ELF-1 (cell line): ENCODE data around the gene SOBP.

Source experiments
- DNase-seq: peaks from one replicate; pipeline ENCODE4 v3.0.0-alpha.2; 2016; ENCODE audit warnings: low read depth, low spot score

The SOBP gene

GRCh38 chr6:107689190-107689589 is 199.3 kb downstream of the SOBP start:
- no peak for DNase-seq

- no peak for DNase-seq
Measured at GRCh38 chr6:107689951-107690642, 200.2 kb downstream of the SOBP start.

- no peak for DNase-seq
Measured at GRCh38 chr6:107690643-107691061, 200.7 kb downstream of the SOBP start.

GRCh38 chr6:107691062-107691751 is 201.3 kb downstream of the SOBP start:
- DNase-seq, result peak; percentile 27

GRCh38 chr6:107692351-107692750 is 202.4 kb downstream of the SOBP start:
- no peak for DNase-seq

GRCh38 chr6:107695061-107695720 is 205.3 kb downstream of the SOBP start:
- DNase-seq, result no peak

GRCh38 chr6:107697682-107698081 is 207.8 kb downstream of the SOBP start:
- no peak for DNase-seq

GRCh38 chr6:107698146-107698545 is 208.2 kb downstream of the SOBP start:
- no peak for DNase-seq

- no peak for DNase-seq
Measured at GRCh38 chr6:107699254-107699653, 209.3 kb downstream of the SOBP start.

- no peak for DNase-seq
Measured at GRCh38 chr6:107699697-107700325, 209.9 kb downstream of the SOBP start.

- DNase-seq, result no peak
Measured at GRCh38 chr6:107703606-107704005, 213.7 kb downstream of the SOBP start.

GRCh38 chr6:107704347-107705013 is 214.6 kb downstream of the SOBP start:
- peak; percentile 34 for DNase-seq

- no peak for DNase-seq
Measured at GRCh38 chr6:107706516-107707115, 216.7 kb downstream of the SOBP start.

GRCh38 chr6:107707346-107708275 is 217.7 kb downstream of the SOBP start:
- no peak for DNase-seq

- no peak for DNase-seq
Measured at GRCh38 chr6:107708435-107708834, 218.5 kb downstream of the SOBP start.

- no peak for DNase-seq
Measured at GRCh38 chr6:107709341-107709740, 219.4 kb downstream of the SOBP start.
